DOHH2 (cell line): ENCODE results near the gene ALG5.

Experiments
- EZH2phosphoT487 ChIP-seq: fragments of 200-600 bp; sonication (generic); IDR thresholded peaks from 2 replicates; pipeline ENCODE4 v1.6.1; 2017; ENCODE audit warnings: borderline replicate concordance, mild to moderate bottlenecking, antibody characterized with exemption, low read length, moderate library complexity, mixed read lengths
- TF ChIP-seq, protein P1 (sequence below): fragments of 200-600 bp; sonication (generic); IDR thresholded peaks from one replicate; pipeline ENCODE4 v1.5.1; 2014; ENCODE audit warnings: antibody characterized with exemption, mild to moderate bottlenecking, low read depth, low read length; ENCODE audit not compliant: poor library complexity, severe bottlenecking

- TF ChIP-seq, protein P1, sequence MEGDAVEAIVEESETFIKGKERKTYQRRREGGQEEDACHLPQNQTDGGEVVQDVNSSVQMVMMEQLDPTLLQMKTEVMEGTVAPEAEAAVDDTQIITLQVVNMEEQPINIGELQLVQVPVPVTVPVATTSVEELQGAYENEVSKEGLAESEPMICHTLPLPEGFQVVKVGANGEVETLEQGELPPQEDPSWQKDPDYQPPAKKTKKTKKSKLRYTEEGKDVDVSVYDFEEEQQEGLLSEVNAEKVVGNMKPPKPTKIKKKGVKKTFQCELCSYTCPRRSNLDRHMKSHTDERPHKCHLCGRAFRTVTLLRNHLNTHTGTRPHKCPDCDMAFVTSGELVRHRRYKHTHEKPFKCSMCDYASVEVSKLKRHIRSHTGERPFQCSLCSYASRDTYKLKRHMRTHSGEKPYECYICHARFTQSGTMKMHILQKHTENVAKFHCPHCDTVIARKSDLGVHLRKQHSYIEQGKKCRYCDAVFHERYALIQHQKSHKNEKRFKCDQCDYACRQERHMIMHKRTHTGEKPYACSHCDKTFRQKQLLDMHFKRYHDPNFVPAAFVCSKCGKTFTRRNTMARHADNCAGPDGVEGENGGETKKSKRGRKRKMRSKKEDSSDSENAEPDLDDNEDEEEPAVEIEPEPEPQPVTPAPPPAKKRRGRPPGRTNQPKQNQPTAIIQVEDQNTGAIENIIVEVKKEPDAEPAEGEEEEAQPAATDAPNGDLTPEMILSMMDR, result no peak
- TF ChIP-seq EZH2phosphoT487, result no peak
These were observed 81.8 kb downstream of the ALG5 start for GRCh38 chr13:36917311-36917710.
